22Rv1 (cell line): ENCODE results near the gene ANKRD17.

Experiments used
- CTCF ChIP-seq: fragments of 450-650 bp; IDR thresholded peaks from 2 replicates; pipeline ENCODE4 v1.5.1; 2017; ENCODE audit warnings: mild to moderate bottlenecking
- ZFX ChIP-seq: fragments of 450-650 bp; IDR thresholded peaks from 2 replicates; pipeline ENCODE4 v1.6.1; 2017; ENCODE audit warnings: antibody characterized with exemption, borderline replicate concordance

- no peak for TF ChIP-seq CTCF
- TF ChIP-seq ZFX: no peak
These were observed 86.4 kb downstream of the ANKRD17 start for GRCh38 chr4:73172161-73172560.
